Stimulated activated CD4-positive, alpha-beta T cell treated with anti-CD3 and anti-CD28 coated beads, Interleukin-2, amount 100 ng/mL, for 24 hours (primary cell): ENCODE data around the gene LRRC56.

Experiments used
- DNase-seq, 2 donors: peaks; one replicate each; pipeline ENCODE4 v3.0.0-alpha.2; 2020

The LRRC56 gene

GRCh38 chr11:536841-537621 is at the start of gene LRRC56:
TSS of gene LRRC56 (plus strand) at chr11:537527. CDS start at chr11:540685, 3,158 bp downstream.
- peak; percentile 89 to 94 for DNase-seq

GRCh38 chr11:487571-488021 is 49.7 kb upstream of the LRRC56 start:
- DNase-seq = no peak

- DNase-seq = no peak
These were observed 49.3 kb upstream of the LRRC56 start for GRCh38 chr11:488062-488461.

- DNase-seq = no peak
These were observed 48.7 kb upstream of the LRRC56 start for GRCh38 chr11:488579-488978.

GRCh38 chr11:488992-489391 is 48.3 kb upstream of the LRRC56 start:
- DNase-seq = no peak

- DNase-seq = no peak
These were observed 47.6 kb upstream of the LRRC56 start for GRCh38 chr11:489610-490185.

- DNase-seq = no peak
These were observed 47.0 kb upstream of the LRRC56 start for GRCh38 chr11:490186-490929.

- no peak for DNase-seq
These were observed 46.4 kb upstream of the LRRC56 start for GRCh38 chr11:490930-491260.

- DNase-seq = no peak
These were observed 46.0 kb upstream of the LRRC56 start for GRCh38 chr11:491358-491757.

GRCh38 chr11:492427-493226 is 44.7 kb upstream of the LRRC56 start:
- DNase-seq = no peak

- DNase-seq = no peak
These were observed 42.4 kb upstream of the LRRC56 start for GRCh38 chr11:494761-495536.

- no peak for DNase-seq
These were observed 41.8 kb upstream of the LRRC56 start for GRCh38 chr11:495537-495931.

- no peak for DNase-seq
These were observed 40.3 kb upstream of the LRRC56 start for GRCh38 chr11:496834-497564.

GRCh38 chr11:497565-498296 is 39.6 kb upstream of the LRRC56 start:
- no peak for DNase-seq

- no peak for DNase-seq
These were observed 38.8 kb upstream of the LRRC56 start for GRCh38 chr11:498297-499181.

- no peak for DNase-seq
These were observed 37.9 kb upstream of the LRRC56 start for GRCh38 chr11:499201-500076.

GRCh38 chr11:501001-501682 is 36.2 kb upstream of the LRRC56 start:
- DNase-seq = no peak

- no peak for DNase-seq
These were observed 35.5 kb upstream of the LRRC56 start for GRCh38 chr11:501683-502287.
